ENCODE data around the gene HACD2. TPM values are rescaled to one million over a fixed set of nuclear protein-coding genes. Genes with fewer than 3 reads are reported as not detected.

HACD2 gene
- total and polyA plus RNA-seq, 2 donors, result 15.0 to 38.3 TPM

DNA sequence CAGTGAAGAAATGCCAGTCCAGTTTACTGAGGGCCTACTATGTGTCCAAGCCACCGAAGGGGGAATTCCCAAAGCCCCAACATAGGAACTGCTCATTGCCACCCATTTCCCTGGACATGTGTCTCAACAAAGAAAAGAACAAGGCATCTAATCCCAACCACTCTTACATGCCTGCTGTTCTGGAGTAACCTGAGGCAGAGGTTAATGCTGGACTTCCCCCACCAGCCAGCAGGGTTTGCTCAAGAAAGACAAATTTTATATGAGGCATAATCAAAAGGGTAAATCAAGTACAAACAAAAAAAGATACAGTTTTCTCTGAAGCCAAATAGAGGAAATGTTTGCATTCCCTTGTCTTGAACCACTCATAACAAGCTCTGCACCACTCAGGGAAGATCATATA is 140.1 kb downstream of the HACD2 start:
- Histone ChIP-seq H3K36me3 (ENCODE audit: insufficient read depth) (no peaks in the 10 kb centered on the region), H3K4me1 (ENCODE audit: insufficient read depth) (no peaks in the 10 kb centered on the region), H3K27ac (ENCODE audit: low read depth) (no peak overlapping the region), H3K4me3 (ENCODE audit: low read depth, low read length) (no peak overlapping the region)
- 30% methylated on average over 1 of the region's 1 CpG for WGBS
- peak; percentile 49 for DNase-seq (ENCODE audit: extremely low spot score)

GRCh38 chr3:123444023-123444422 is 140.8 kb downstream of the HACD2 start:
- H3K4me1 ChIP-seq (ENCODE audit: insufficient read depth), result no peaks in the 10 kb centered on the region
- no peak overlapping the region for H3K4me3 ChIP-seq (ENCODE audit: low read depth, low read length)
- 51% methylated on average over 6 of the region's 6 CpGs for WGBS

DNA sequence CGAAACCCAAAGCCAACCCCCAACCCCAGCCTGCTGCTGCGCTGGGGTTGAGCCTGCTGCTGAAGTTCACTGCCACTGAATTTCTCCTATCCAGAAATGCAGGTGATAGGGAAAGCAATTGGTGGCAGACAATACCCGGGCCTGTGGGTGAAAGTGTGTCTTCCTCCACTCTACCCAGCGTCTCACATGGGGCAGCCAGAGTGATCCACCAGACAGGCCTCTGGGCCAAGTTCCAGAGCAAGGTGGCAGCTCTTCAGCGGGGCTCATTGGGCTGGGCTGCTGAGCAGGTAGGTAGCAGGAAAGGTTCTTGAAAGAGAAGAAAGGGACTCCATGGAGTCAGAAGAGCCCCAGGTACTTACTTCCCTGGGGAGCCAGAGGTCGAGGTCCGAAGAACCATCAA is 141.9 kb downstream of the HACD2 start:
- H3K4me1 ChIP-seq (ENCODE audit: insufficient read depth), result no peaks in the 10 kb centered on the region
- no peak overlapping the region for H3K27ac ChIP-seq (ENCODE audit: low read depth)

More at GRCh38 chr3:123444023-123444422, 140.8 kb downstream of the HACD2 start:
- no peak for DNase-seq (ENCODE audit: extremely low spot score)
- no peak overlapping the region for H3K27ac ChIP-seq (ENCODE audit: low read depth)
- H3K36me3 ChIP-seq (ENCODE audit: insufficient read depth), result no peaks in the 10 kb centered on the region

GRCh38 chr3:123442125-123442524 is 142.7 kb downstream of the HACD2 start:
- 82% methylated on average over 9 of the region's 9 CpGs for WGBS
- Histone ChIP-seq H3K4me3 (ENCODE audit: low read depth, low read length) (no peak overlapping the region), H3K4me1 (ENCODE audit: insufficient read depth) (no peaks in the 10 kb centered on the region), H3K36me3 (ENCODE audit: insufficient read depth) (no peaks in the 10 kb centered on the region), H3K27ac (ENCODE audit: low read depth) (no peak overlapping the region)
- DNase-seq (ENCODE audit: extremely low spot score), result no peak

More for the DNA sequence above, 141.9 kb downstream of the HACD2 start:
- H3K36me3 ChIP-seq (ENCODE audit: insufficient read depth), result no peaks in the 10 kb centered on the region
- no peak for DNase-seq (ENCODE audit: extremely low spot score)
- WGBS, result 84% methylated on average over 7 of the region's 7 CpGs
- no peak overlapping the region for H3K4me3 ChIP-seq (ENCODE audit: low read depth, low read length)

Other genes with a start within 250 kb of the HACD2 start
- gene ADCY5, start 136.0 kb downstream of the HACD2 start, total RNA-seq, result 25.1 TPM
- 53.1 TPM for gene ADCY5, start 136.0 kb downstream of the HACD2 start, polyA plus RNA-seq

Data from urinary bladder (tissue), 4 donors.